ENCODE measurements around the gene BLACAT1. TPM values are rescaled to one million over a fixed set of nuclear protein-coding genes. Genes with fewer than 3 reads are reported as not detected.

Gene BLACAT1
- under 1 TPM in 5 of 7 donors, not detected in 2; 0.19 to 0.51 (median 0.24) TPM for total RNA-seq
- polyA plus RNA-seq: under 1 TPM in 1 of 3 donors, not detected in 2; 0.02 TPM
- long read RNA-seq, donor 1: 0 reads
- long read RNA-seq, donor 2: 0 reads

DNA sequence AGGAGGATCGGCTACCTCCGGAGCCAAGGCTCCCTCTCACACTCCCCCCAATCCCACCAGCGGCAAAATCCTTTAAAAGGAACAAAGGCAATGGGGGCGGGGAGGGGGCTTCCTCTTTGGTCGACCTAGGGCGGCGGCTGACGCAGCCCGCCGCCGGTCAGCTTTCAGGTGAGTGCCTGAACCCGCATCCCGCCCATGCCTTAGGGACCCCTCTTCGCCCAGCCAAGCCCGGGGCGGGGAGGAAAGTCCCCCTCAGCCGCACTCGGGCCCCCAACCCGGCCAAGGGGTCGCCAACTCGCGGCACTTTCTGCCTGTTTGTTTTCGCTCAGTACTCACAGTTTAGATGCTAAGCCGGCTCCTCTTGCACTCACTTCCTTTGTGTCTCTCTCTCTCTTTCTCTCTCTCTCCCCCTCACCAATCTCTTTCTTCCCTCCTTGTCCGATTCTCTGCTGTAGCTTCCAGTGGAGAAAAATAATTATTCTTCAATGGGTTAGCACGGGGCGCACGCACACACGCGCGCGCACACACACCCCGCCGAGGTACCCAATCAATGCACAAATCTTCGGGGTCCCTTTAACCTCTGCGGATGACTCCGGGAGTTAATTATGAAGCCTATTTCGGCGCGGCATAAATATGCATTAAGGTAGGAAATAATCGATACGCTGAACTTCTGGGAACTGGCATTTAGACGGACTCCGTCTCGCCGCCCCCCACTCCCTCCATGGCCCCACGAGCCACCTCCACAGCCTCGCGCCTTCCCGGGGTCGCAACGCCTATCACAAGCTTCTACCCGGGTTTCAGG lies at the start of gene BLACAT1:
Gene BLACAT1 (minus strand): TSS at position 465 of the 802 bp plus-strand sequence.
- WGBS, 5 donors: 2 to 5% (median 4%) methylated on average over 48 to 53 of the region's 53 CpGs
- Histone ChIP-seq H3K4me1 (peaks cover 16 to 31% (median 24%) of the 10 kb centered on the region in 6 donors), H3K27me3 (replicated peaks in 1 of 7) (peaks cover 3 to 100% (median 61%) of the 10 kb centered on the region in 7 donors), H3K36me3 (no peaks in the 10 kb centered on the region), H3K4me3 (peak within 1 kb of the TSS in 7 of 8 donors; percentile 21 to 62 (median 33)), H3K27ac (no peak within 1 kb of the TSS), H3K9me3 (no peaks in the 10 kb centered on the region)
- DNase-seq: no peak
- intact Hi-C loops (cut with DNase I; ENCODE audit: low total_unique reads): no loop called here
- TF ChIP-seq POLR2AphosphoS5 (IDR thresholded peaks at IDR 0.05): no peak

DNA sequence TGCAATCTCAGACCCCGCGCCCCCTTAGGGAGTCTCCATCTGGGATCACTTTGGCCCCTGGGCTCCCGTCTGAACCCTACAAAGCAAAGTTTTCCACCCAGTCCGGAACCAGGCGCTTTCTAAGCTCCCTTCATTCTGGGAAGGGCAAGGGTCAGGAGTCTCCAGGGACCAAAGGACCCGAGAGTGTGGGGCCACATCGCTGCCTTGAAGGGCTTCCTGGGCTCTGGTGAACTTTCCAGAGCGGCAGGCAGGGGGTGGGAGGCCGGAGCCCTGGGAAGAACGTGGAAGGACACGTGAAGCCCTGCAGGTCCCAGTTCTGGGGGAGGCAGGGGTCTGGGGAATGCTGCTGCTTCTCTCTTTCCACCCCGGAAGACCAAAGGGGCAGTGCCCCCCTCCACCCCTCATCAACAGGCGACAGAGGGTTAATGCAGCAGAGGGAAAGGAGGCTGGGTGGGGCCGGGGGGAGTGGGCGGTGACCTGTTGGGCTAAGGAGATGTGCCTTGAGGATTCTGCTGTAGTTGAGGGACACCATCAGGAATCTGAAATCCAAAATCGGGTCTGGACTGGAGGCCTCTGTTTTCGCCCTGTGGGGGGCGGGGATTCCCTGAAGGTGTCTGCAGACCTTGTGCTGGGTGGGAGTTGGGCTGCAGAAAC lies 49.4 kb upstream of the BLACAT1 start:
- no peaks in the 10 kb centered on the region for H3K36me3 ChIP-seq

GRCh38 chr1:205504311-205505075 lies 48.6 kb upstream of the BLACAT1 start, which contains the start of gene CDK18:
TSS of gene CDK18 (plus strand) at chr1:205504669. CDS start at chr1:205523168, 18,499 bp downstream.
- peaks cover 0 to 16% (median 0%) of the 10 kb centered on the region in 7 donors for H3K27me3 ChIP-seq (replicated peaks in 1 of 7)
- H3K36me3 ChIP-seq: no peaks in the 10 kb centered on the region
- peaks cover 0 to 44% (median 21%) of the 10 kb centered on the region in 6 donors for H3K4me1 ChIP-seq
- DNase-seq: peak; percentile 84
- H3K9me3 ChIP-seq: no peaks in the 10 kb centered on the region
- TF ChIP-seq POLR2AphosphoS5 (IDR thresholded peaks at IDR 0.05) (peak in 2 of 3 donors; percentile 58 to 64), CTCF (IDR thresholded peaks at IDR 0.05 in 8 of 11, conservative IDR thresholded peaks at IDR 0.05 in 3 of 11) (no peak), POLR2A (IDR thresholded peaks at IDR 0.05) (no peak)
- H3K4me3 ChIP-seq: peak within 1 kb of the TSS; percentile 45 to 83 (median 56)
- WGBS, 5 donors: 3 to 5% (median 4%) methylated on average over 37 to 41 of the region's 42 CpGs
- H3K27ac ChIP-seq: peak within 1 kb of the TSS in 6 of 8 donors; percentile 47 to 77 (median 70)
- intact Hi-C loops (cut with DNase I; ENCODE audit: low total_unique reads): no loop called here

More for the DNA sequence above, 49.4 kb upstream of the BLACAT1 start:
- Histone ChIP-seq H3K27me3 (replicated peaks in 1 of 7) (peaks cover 0 to 16% (median 0%) of the 10 kb centered on the region in 7 donors), H3K9me3 (no peaks in the 10 kb centered on the region), H3K27ac (peak overlapping the region in 6 of 8 donors; percentile 47 to 77 (median 70)), H3K4me1 (peaks cover 0 to 44% (median 21%) of the 10 kb centered on the region in 6 donors), H3K4me3 (peak overlapping the region; percentile 45 to 83 (median 56))
- intact Hi-C loops (cut with DNase I; ENCODE audit: low total_unique reads): no loop called here
- 2 to 11% (median 10%) methylated on average over 11 to 18 of the region's 18 CpGs for WGBS, 5 donors
- DNase-seq: no peak
- TF ChIP-seq POLR2A (IDR thresholded peaks at IDR 0.05) (no peak), CTCF (IDR thresholded peaks at IDR 0.05 in 8 of 11, conservative IDR thresholded peaks at IDR 0.05 in 3 of 11) (no peak), POLR2AphosphoS5 (IDR thresholded peaks at IDR 0.05) (no peak)

- peaks cover 0 to 44% (median 21%) of the 10 kb centered on the region in 6 donors for H3K4me1 ChIP-seq
- intact Hi-C loops (cut with DNase I; ENCODE audit: low total_unique reads): no loop called here
- peak overlapping the region in 1 of 8 donors; percentile 77 for H3K27ac ChIP-seq
- H3K36me3 ChIP-seq: no peaks in the 10 kb centered on the region
- no peak for DNase-seq
- H3K9me3 ChIP-seq: no peaks in the 10 kb centered on the region
- H3K4me3 ChIP-seq: no peak overlapping the region
- peaks cover 0 to 16% (median 0%) of the 10 kb centered on the region in 7 donors for H3K27me3 ChIP-seq (replicated peaks in 1 of 7)
- TF ChIP-seq CTCF (IDR thresholded peaks at IDR 0.05 in 8 of 11, conservative IDR thresholded peaks at IDR 0.05 in 3 of 11) (no peak), POLR2AphosphoS5 (IDR thresholded peaks at IDR 0.05) (no peak), POLR2A (IDR thresholded peaks at IDR 0.05) (no peak)
- WGBS, 5 donors: 76 to 88% (median 81%) methylated on average over 3 of the region's 3 CpGs
Measured at GRCh38 chr1:205502992-205503391, 47.1 kb upstream of the BLACAT1 start.

Data from spleen (tissue), 13 donors.